Osteoblast (primary cell): Measurements from ENCODE around the gene RANBP10. TPM values are rescaled to one million over a fixed set of nuclear protein-coding genes. Genes with fewer than 3 reads are reported as not detected.

ENCODE experiments used
- DNase-seq: peaks from one replicate; pipeline ENCODE4 v3.0.0; 2011; ENCODE audit warnings: low spot score, mixed read lengths; ENCODE audit not compliant: insufficient read length; ENCODE audit errors: missing footprints
- H2AFZ ChIP-seq: 2 replicates; pipeline ENCODE4 v1.6.0; 2011; ENCODE audit warnings: mild to moderate bottlenecking, low read length
- H3K27ac ChIP-seq: 2 replicates; pipeline ENCODE4 v1.5.1; 2011; ENCODE audit warnings: mild to moderate bottlenecking, low read depth, low read length, moderate library complexity
- H3K27me3 ChIP-seq: 2 replicates; pipeline ENCODE4 v1.6.0; 2012; ENCODE audit warnings: mild to moderate bottlenecking, control low read depth, inconsistent platforms, low read length, moderate library complexity; ENCODE audit not compliant: insufficient read depth
- H3K36me3 ChIP-seq: 2 replicates; pipeline ENCODE4 v1.5.1; 2011; ENCODE audit warnings: mild to moderate bottlenecking, low read length, control low read depth, moderate library complexity; ENCODE audit not compliant: insufficient read depth
- H3K4me1 ChIP-seq: 2 replicates; pipeline ENCODE4 v1.5.1; 2011; ENCODE audit warnings: mild to moderate bottlenecking, low read length, control low read depth, moderate library complexity; ENCODE audit not compliant: insufficient read depth
- H3K4me2 ChIP-seq: 2 replicates; pipeline ENCODE4 v1.6.0; 2011; ENCODE audit warnings: mild to moderate bottlenecking, low read length; ENCODE audit not compliant: insufficient read depth
- H3K4me3 ChIP-seq: fragments of 200-600 bp; sonication (generic); 3 replicates; pipeline ENCODE4 v1.5.1; 2012; ENCODE audit warnings: mild to moderate bottlenecking, low read length, inconsistent platforms; ENCODE audit not compliant: insufficient read depth
- H3K79me2 ChIP-seq: 2 replicates; pipeline ENCODE4 v1.6.0; 2012; ENCODE audit warnings: mild to moderate bottlenecking, low read length, control low read depth, inconsistent platforms; ENCODE audit not compliant: insufficient read depth
- H3K9me3 ChIP-seq: 2 replicates; pipeline ENCODE4 v1.5.1; 2011; ENCODE audit warnings: low read depth, low read length, control low read depth
- H4K20me1 ChIP-seq: 2 replicates; pipeline ENCODE4 v1.6.0; 2012; ENCODE audit warnings: mild to moderate bottlenecking, low read length, control low read depth; ENCODE audit not compliant: insufficient read depth
- CTCF ChIP-seq: IDR thresholded peaks from 2 replicates; pipeline ENCODE4 v1.5.1; 2011; ENCODE audit warnings: mild to moderate bottlenecking, low read depth, low read length, moderate library complexity; ENCODE audit errors: extremely low read depth
- total RNA-seq: library from RNA; depleted of rRNA; stranded (reverse); fragments of >200 nt; gene quantifications from 2 replicates; pipeline ENCODE4 v1.2.3, GENCODE V29; 2012

The RANBP10 gene
- total RNA-seq, 1 donor: 5.4 TPM

- DNase-seq: no peak
- Histone ChIP-seq H3K4me2 (no peak overlapping the region), H3K4me3 (no peak overlapping the region), H3K27me3 (no peaks in the 10 kb centered on the region), H3K27ac (no peak overlapping the region), H2AFZ (no peak overlapping the region), H3K4me1 (no peaks in the 10 kb centered on the region), H3K9me3 (no peaks in the 10 kb centered on the region), H4K20me1 (no peaks in the 10 kb centered on the region), H3K36me3 (no peaks in the 10 kb centered on the region), H3K79me2 (no peaks in the 10 kb centered on the region)
- no peak for TF ChIP-seq CTCF
Observed at GRCh38 chr16:67748834-67749233, 57.5 kb downstream of the RANBP10 start.

GRCh38 chr16:67746846-67747245 lies 59.5 kb downstream of the RANBP10 start:
- no peaks in the 10 kb centered on the region for H3K79me2 ChIP-seq
- H3K27ac ChIP-seq: no peak overlapping the region
- no peak overlapping the region for H3K4me2 ChIP-seq
- no peak overlapping the region for H2AFZ ChIP-seq
- no peak overlapping the region for H3K4me3 ChIP-seq
- H3K9me3 ChIP-seq: no peaks in the 10 kb centered on the region
- no peaks in the 10 kb centered on the region for H3K4me1 ChIP-seq
- H3K36me3 ChIP-seq: no peaks in the 10 kb centered on the region
- H4K20me1 ChIP-seq: no peaks in the 10 kb centered on the region
- no peaks in the 10 kb centered on the region for H3K27me3 ChIP-seq
- TF ChIP-seq CTCF: no peak
- DNase-seq: no peak

GRCh38 chr16:67741118-67741517 lies 65.2 kb downstream of the RANBP10 start:
- no peaks in the 10 kb centered on the region for H3K9me3 ChIP-seq
- H3K4me1 ChIP-seq: no peaks in the 10 kb centered on the region
- H3K79me2 ChIP-seq: no peaks in the 10 kb centered on the region
- no peak overlapping the region for H3K4me3 ChIP-seq
- no peaks in the 10 kb centered on the region for H3K36me3 ChIP-seq
- TF ChIP-seq CTCF: no peak
- no peak overlapping the region for H2AFZ ChIP-seq
- H3K27ac ChIP-seq: no peak overlapping the region
- no peak for DNase-seq
- H3K27me3 ChIP-seq: no peaks in the 10 kb centered on the region
- H3K4me2 ChIP-seq: no peak overlapping the region
- H4K20me1 ChIP-seq: peaks cover 4% of the 10 kb centered on the region

- DNase-seq: peak; percentile 26
- Histone ChIP-seq H4K20me1 (peaks cover 4% of the 10 kb centered on the region), H3K4me3 (no peak overlapping the region), H3K4me1 (no peaks in the 10 kb centered on the region), H3K27ac (no peak overlapping the region), H2AFZ (no peak overlapping the region), H3K27me3 (no peaks in the 10 kb centered on the region), H3K4me2 (no peak overlapping the region), H3K9me3 (no peaks in the 10 kb centered on the region), H3K79me2 (no peaks in the 10 kb centered on the region), H3K36me3 (no peaks in the 10 kb centered on the region)
- TF ChIP-seq CTCF: no peak
Observed at GRCh38 chr16:67740391-67740790, 66.0 kb downstream of the RANBP10 start.
